BJ (cell line): Measurements from ENCODE around the gene AGAP1. TPM values are rescaled to one million over a fixed set of nuclear protein-coding genes. Genes with fewer than 3 reads are reported as not detected.

ENCODE experiments used
- CTCF ChIA-PET: fragments of 350-600 bp; formaldehyde crosslinking; extraction: SDS; loops from one replicate; lab custom pipeline; 2021; ENCODE audit warnings: antibody characterized with exemption, inconsistent platforms; lab: Yijun Ruan, JAX
- POLR2A ChIA-PET: fragments of 300-600 bp; sonication (Branson Sonifier 250); formaldehyde crosslinking; extraction: SDS; loops from one replicate; lab custom pipeline; 2021; ENCODE audit warnings: antibody characterized with exemption; lab: Charles Lee
- DNase-seq: peaks from one replicate; pipeline ENCODE4 v3.0.0-alpha.2; 2011; ENCODE audit warnings: low read depth
- H3K27me3 ChIP-seq: 2 replicates; pipeline ENCODE4 v1.6.0; 2011; ENCODE audit warnings: low read length; ENCODE audit not compliant: control insufficient read depth, insufficient read depth
- H3K36me3 ChIP-seq: 2 replicates; pipeline ENCODE4 v1.5.1; 2011; ENCODE audit warnings: low read length; ENCODE audit not compliant: control insufficient read depth, insufficient read depth
- H3K4me3 ChIP-seq: 2 replicates; pipeline ENCODE4 v1.5.1; 2011; ENCODE audit warnings: low read depth, mild to moderate bottlenecking, control low read depth, low read length
- polyA plus RNA-seq: library from polyadenylated mRNA; depleted of rRNA; stranded (reverse); fragments of >200 nt; gene quantifications from 2 replicates; pipeline ENCODE4 v1.2.3, GENCODE V29; 2011
- TF ChIP-seq, protein P1 (sequence below): IDR thresholded peaks from 2 replicates; pipeline ENCODE4 v1.5.1; 2011; ENCODE audit warnings: low read depth, mild to moderate bottlenecking, control low read depth, inconsistent platforms, low read length, moderate library complexity; ENCODE audit not compliant: insufficient read depth

AGAP1 gene
- polyA plus RNA-seq, 1 experiment: 14.9 TPM

DNA sequence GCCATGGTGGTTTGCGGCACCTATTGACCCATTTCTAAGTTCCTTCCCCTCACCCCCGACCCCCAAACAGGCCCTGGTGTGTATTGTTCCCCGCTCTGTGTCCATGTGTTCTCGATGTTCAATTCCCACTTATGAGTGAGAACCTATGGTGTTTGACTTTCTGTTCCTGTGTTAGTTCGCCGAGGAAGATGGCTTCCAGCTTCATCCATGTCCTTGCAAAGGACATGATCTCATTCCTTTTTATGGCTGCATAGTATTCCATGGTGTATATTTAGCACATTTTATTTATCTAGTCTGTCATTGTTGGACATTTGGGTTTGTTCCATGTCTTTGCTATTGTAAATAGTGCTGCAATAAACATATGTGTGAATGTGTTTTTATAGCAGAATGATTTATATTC is 490.7 kb downstream of the AGAP1 start:
- H3K27me3 ChIP-seq: no peaks in the 10 kb centered on the region
- POLR2A ChIA-PET: no interaction called here
- TF ChIP-seq, protein P1, sequence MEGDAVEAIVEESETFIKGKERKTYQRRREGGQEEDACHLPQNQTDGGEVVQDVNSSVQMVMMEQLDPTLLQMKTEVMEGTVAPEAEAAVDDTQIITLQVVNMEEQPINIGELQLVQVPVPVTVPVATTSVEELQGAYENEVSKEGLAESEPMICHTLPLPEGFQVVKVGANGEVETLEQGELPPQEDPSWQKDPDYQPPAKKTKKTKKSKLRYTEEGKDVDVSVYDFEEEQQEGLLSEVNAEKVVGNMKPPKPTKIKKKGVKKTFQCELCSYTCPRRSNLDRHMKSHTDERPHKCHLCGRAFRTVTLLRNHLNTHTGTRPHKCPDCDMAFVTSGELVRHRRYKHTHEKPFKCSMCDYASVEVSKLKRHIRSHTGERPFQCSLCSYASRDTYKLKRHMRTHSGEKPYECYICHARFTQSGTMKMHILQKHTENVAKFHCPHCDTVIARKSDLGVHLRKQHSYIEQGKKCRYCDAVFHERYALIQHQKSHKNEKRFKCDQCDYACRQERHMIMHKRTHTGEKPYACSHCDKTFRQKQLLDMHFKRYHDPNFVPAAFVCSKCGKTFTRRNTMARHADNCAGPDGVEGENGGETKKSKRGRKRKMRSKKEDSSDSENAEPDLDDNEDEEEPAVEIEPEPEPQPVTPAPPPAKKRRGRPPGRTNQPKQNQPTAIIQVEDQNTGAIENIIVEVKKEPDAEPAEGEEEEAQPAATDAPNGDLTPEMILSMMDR: no peak
- no peak overlapping the region for H3K4me3 ChIP-seq
- no peaks in the 10 kb centered on the region for H3K36me3 ChIP-seq
- CTCF ChIA-PET: no interaction called here
- no peak for DNase-seq

DNA sequence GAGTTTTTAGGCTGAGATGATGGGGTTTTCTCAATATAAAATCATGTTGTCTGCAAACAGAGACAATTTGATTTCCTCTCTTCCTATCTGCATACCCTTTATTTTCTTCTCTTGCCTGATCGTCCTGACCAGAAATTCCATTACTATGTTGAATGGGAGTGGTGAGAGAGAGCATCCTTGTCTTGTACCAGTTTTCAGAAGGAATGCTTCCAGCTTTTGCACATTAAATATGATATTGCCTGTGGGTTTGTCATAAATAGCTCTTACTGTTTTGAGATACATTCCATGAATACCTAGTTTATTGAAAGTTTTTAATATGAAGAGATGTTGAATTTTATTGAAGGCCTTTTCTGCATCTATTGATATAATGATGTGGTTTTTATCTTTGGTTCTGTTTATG is 492.5 kb downstream of the AGAP1 start:
- DNase-seq: no peak
- H3K4me3 ChIP-seq: no peak overlapping the region
- H3K36me3 ChIP-seq: no peaks in the 10 kb centered on the region
- no peaks in the 10 kb centered on the region for H3K27me3 ChIP-seq
- POLR2A ChIA-PET: no interaction called here
- TF ChIP-seq, protein P1: no peak
- CTCF ChIA-PET: no interaction called here

DNA sequence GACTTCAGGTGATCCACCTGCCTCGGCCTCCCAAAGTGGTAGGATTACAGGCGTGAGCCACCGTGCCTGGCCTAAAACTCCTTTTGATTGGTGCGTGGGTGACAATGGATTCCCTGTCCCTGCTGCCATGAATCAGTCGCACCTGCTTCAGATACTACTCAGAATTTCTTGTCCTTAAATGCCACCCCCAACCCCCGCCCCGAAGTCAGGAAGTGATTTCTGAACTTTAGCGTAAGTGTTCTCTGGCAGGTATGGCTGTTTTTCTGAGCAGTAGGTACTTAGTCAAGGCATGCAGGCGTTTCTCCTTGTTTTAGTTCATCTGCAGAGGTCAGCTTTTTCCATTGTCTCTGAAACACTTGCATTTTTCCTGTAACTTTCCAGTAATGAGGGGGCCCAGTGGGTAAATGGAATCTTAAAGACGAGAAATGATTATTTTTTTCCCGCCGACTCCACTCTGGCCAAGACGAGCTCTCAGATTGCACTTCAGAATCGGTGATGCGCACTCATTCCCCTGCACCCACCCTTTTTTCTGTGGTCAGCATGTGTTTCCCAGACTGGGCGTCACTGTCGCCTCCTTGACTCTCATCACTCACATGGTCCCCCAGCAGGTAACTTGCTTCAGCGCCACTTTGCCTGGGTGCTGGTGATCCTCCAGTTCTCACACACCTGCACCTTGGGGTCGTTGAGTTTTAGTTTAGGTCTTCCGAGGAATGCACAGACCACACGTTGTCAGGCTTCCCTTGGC is 494.6 kb downstream of the AGAP1 start:
- DNase-seq: no peak
- H3K36me3 ChIP-seq: no peaks in the 10 kb centered on the region
- CTCF ChIA-PET: no interaction called here
- H3K27me3 ChIP-seq: no peaks in the 10 kb centered on the region
- H3K4me3 ChIP-seq: no peak overlapping the region
- POLR2A ChIA-PET: no interaction called here
- TF ChIP-seq, protein P1: no peak

DNA sequence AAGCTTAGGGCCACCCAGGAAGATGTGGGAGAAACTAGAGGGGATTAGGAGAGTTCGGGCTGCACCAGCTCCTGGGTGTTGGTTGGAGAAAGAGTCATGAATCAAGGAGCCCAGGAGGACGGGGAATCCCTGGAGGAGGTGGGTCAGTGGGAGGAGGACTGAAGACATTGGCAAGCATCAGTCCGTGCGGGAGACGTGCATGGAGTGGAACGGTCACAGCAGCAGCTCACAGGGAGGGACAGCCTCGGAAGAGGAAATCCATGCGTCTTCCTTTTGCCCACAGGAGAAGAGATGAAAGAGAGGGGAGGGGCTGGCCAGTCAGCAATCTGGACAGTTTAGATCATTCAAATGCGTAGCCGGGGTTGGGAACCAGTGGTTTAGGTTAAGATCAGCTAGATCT is 495.7 kb downstream of the AGAP1 start:
- ChIA-PET CTCF (no interaction called here), POLR2A (no interaction called here)
- H3K27me3 ChIP-seq: no peaks in the 10 kb centered on the region
- no peak overlapping the region for H3K4me3 ChIP-seq
- no peak for DNase-seq
- TF ChIP-seq, protein P1: no peak
- H3K36me3 ChIP-seq: no peaks in the 10 kb centered on the region; the same call in 1 of the 2 replicates

DNA sequence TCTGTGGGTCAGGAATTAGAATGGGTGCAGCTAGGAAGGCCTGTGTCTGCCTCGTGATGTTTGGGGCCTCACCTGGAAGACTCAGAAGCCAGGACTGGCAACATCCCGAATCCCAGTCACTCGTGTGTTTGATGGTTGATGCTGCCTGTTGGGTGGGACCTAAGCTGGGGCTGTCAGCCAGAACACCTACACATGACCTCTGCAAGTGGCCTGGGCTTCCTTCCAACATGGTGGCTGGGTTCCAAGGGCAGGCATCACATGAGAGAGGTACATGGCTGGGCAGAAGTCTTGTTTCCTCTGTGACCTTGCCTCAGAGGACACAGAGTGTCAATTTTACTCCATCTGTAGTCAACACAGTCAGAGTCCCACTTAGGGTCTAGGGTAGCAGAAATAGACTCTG is 496.5 kb downstream of the AGAP1 start:
- TF ChIP-seq, protein P1: no peak
- DNase-seq: no peak
- H3K36me3 ChIP-seq: no peaks in the 10 kb centered on the region; the same call in 1 of the 2 replicates
- no peak overlapping the region for H3K4me3 ChIP-seq
- ChIA-PET POLR2A (no interaction called here), CTCF (no interaction called here)
- H3K27me3 ChIP-seq: no peaks in the 10 kb centered on the region
